A204.1 (cell line): ENCODE data around the gene RNLS.
A peak's percentile ranks its signal among the peaks of the same experiment; 100 is the strongest.
"Not testable (repeated sequence)": the region's sequence is repeated elsewhere in the genome, so short reads cannot be mapped to it uniquely, and the experiment has no call there.

Experiments
- FAIRE-seq: peaks from 2 replicates; lab custom pipeline; 2012; peaks lifted over from hg19 to GRCh38; lab: Jason Lieb, UNC

RNLS gene

GRCh38 chr10:88386204-88386788 is 196.8 kb downstream of the RNLS start:
- no peak for FAIRE-seq

GRCh38 chr10:88385601-88386203 is 197.4 kb downstream of the RNLS start:
- FAIRE-seq, result no peak

GRCh38 chr10:88383276-88383675 is 199.8 kb downstream of the RNLS start:
- FAIRE-seq, result no peak

- no peak for FAIRE-seq
Measured at GRCh38 chr10:88382699-88383098, 200.4 kb downstream of the RNLS start.

- FAIRE-seq, result no peak
Measured at GRCh38 chr10:88379575-88379974, 203.5 kb downstream of the RNLS start.

GRCh38 chr10:88377510-88377909 is 205.6 kb downstream of the RNLS start:
- FAIRE-seq, result peak; percentile 21

GRCh38 chr10:88374392-88375175 is 208.5 kb downstream of the RNLS start:
- FAIRE-seq, result no peak

- no peak for FAIRE-seq
Measured at GRCh38 chr10:88372881-88373592, 210.1 kb downstream of the RNLS start.

GRCh38 chr10:88372051-88372715 is 210.9 kb downstream of the RNLS start:
- FAIRE-seq, result no peak

GRCh38 chr10:88370713-88371112 is 212.4 kb downstream of the RNLS start:
- no peak for FAIRE-seq

GRCh38 chr10:88366772-88367171 is 216.3 kb downstream of the RNLS start:
- no peak for FAIRE-seq

- FAIRE-seq, result no peak
Measured at GRCh38 chr10:88361995-88362807, 220.9 kb downstream of the RNLS start.

GRCh38 chr10:88361494-88361893 is 221.6 kb downstream of the RNLS start:
- no peak for FAIRE-seq

- not testable (repeated sequence) for FAIRE-seq
Measured at GRCh38 chr10:88355750-88356149, 227.4 kb downstream of the RNLS start.

- FAIRE-seq, result no peak
Measured at GRCh38 chr10:88347597-88348304, 235.4 kb downstream of the RNLS start.

- FAIRE-seq, result no peak
Measured at GRCh38 chr10:88347022-88347421, 236.1 kb downstream of the RNLS start.

- FAIRE-seq, result no peak
Measured at GRCh38 chr10:88346144-88346977, 236.8 kb downstream of the RNLS start.

GRCh38 chr10:88343761-88344484 is 239.2 kb downstream of the RNLS start:
- no peak for FAIRE-seq

GRCh38 chr10:88342733-88343310 is 240.3 kb downstream of the RNLS start:
- FAIRE-seq, result no peak
